Body of pancreas (tissue), 4 donors: ENCODE measurements around the gene CCDC85A.

Source experiments
- CTCF ChIP-seq, 7 experiments: fragments of 450-650 bp in 4 of 7; fragments of 200-600 bp in 3 of 7; sonication (generic) in 3 of 7; IDR thresholded peaks; one replicate each; pipeline ENCODE4 v1.5.1; 2016 to 2019; ENCODE audit warnings: antibody characterized with exemption in 7 of 7
- POLR2A ChIP-seq, 3 donors: fragments of 450-650 bp; IDR thresholded peaks; one replicate each; pipeline ENCODE4 v1.6.1; 2016; ENCODE audit warnings: antibody characterized with exemption in 3 of 3, mild to moderate bottlenecking in 2 of 3

GRCh38 chr2:56288838-56289580, 105.2 kb downstream of the CCDC85A start:
- TF ChIP-seq POLR2A (IDR thresholded peaks at IDR 0.05): no peak
- peak in 3 of 7 experiments; percentile 9 to 26 (median 24) for TF ChIP-seq CTCF (IDR thresholded peaks at IDR 0.05)
